ENCODE measurements around the gene GLOD4.

GRCh38 chr17:752002-752619, 30.0 kb downstream of the GLOD4 start, which contains the start of gene GEMIN4:
- TF ChIP-seq CTCF (conservative IDR thresholded peaks at IDR 0.05; ENCODE audit: low read depth, low read length) (peak; percentile 73), EZH2 (IDR thresholded peaks at IDR 0.05; ENCODE audit: low read length, unreplicated experiment) (no peak), EZH2phosphoT487 (IDR thresholded peaks at IDR 0.05; ENCODE audit: borderline replicate concordance, low read length) (no peak)
